DOHH2 (cell line): ENCODE results near the gene GARNL3.

Source experiments
- EZH2phosphoT487 ChIP-seq: fragments of 200-600 bp; sonication (generic); IDR thresholded peaks from 2 replicates; pipeline ENCODE4 v1.6.1; 2017; ENCODE audit warnings: borderline replicate concordance, mild to moderate bottlenecking, antibody characterized with exemption, low read length, moderate library complexity, mixed read lengths
- TF ChIP-seq, protein P1 (sequence below): fragments of 200-600 bp; sonication (generic); IDR thresholded peaks from one replicate; pipeline ENCODE4 v1.5.1; 2014; ENCODE audit warnings: antibody characterized with exemption, mild to moderate bottlenecking, low read depth, low read length; ENCODE audit not compliant: poor library complexity, severe bottlenecking

DNA sequence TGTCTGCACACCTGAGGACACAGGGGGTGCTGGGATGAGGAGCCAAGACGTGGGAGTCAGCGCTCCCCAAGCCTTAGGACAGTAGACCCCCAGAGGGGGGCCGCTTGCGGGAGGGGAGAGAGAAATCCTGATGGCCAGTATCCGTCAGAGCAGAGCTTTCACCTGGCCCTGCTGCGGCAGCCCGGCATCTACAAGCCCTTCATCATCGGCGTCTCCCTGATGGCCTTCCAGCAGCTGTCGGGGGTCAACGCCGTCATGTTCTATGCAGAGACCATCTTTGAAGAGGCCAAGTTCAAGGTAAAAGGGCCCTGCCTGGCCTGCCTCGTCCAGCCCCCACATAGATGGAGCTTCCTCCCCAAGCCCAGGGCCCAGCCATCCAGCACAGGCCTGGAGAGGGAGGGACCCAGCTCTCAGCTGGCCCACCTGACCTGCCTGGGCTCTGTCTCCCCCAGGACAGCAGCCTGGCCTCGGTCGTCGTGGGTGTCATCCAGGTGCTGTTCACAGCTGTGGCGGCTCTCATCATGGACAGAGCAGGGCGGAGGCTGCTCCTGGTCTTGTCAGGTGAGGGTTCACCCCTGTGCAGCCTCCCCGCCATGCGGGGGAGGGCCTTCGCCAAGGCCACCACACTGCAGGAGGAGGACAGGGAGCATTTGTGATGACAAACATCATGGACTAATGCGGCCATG, 139.1 kb downstream of the GARNL3 start:
- TF ChIP-seq, protein P1, sequence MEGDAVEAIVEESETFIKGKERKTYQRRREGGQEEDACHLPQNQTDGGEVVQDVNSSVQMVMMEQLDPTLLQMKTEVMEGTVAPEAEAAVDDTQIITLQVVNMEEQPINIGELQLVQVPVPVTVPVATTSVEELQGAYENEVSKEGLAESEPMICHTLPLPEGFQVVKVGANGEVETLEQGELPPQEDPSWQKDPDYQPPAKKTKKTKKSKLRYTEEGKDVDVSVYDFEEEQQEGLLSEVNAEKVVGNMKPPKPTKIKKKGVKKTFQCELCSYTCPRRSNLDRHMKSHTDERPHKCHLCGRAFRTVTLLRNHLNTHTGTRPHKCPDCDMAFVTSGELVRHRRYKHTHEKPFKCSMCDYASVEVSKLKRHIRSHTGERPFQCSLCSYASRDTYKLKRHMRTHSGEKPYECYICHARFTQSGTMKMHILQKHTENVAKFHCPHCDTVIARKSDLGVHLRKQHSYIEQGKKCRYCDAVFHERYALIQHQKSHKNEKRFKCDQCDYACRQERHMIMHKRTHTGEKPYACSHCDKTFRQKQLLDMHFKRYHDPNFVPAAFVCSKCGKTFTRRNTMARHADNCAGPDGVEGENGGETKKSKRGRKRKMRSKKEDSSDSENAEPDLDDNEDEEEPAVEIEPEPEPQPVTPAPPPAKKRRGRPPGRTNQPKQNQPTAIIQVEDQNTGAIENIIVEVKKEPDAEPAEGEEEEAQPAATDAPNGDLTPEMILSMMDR = no peak
- no peak for TF ChIP-seq EZH2phosphoT487
